CD4-positive, alpha-beta T cell treated with Interleukin-10 for 1 hour (primary cell): ENCODE data around the gene CARD11.

Experiments
- DNase-seq: peaks from one replicate; pipeline ENCODE4 v3.0.0-alpha.2; 2020

CARD11 gene

GRCh38 chr7:2864204-2864985, 179.3 kb downstream of the CARD11 start:
- DNase-seq, result no peak

GRCh38 chr7:2863461-2864066, 180.1 kb downstream of the CARD11 start:
- peak; percentile 73 for DNase-seq

GRCh38 chr7:2862831-2863361, 180.8 kb downstream of the CARD11 start:
- DNase-seq, result peak; percentile 23

- DNase-seq, result no peak
These were observed 182.2 kb downstream of the CARD11 start for GRCh38 chr7:2861509-2861908.

GRCh38 chr7:2860627-2861133, 183.0 kb downstream of the CARD11 start:
- DNase-seq, result no peak

- DNase-seq, result no peak
These were observed 183.7 kb downstream of the CARD11 start for GRCh38 chr7:2859952-2860351.

- DNase-seq, result no peak
These were observed 185.0 kb downstream of the CARD11 start for GRCh38 chr7:2858621-2859020.

GRCh38 chr7:2856388-2857169, 187.1 kb downstream of the CARD11 start:
- no peak for DNase-seq
